Ascending aorta (tissue), 2 donors: ENCODE data around the gene TMEM53. TPM values are rescaled to one million over a fixed set of nuclear protein-coding genes. Genes with fewer than 3 reads are reported as not detected.
"Not testable (repeated sequence)": the region's sequence is repeated elsewhere in the genome, so short reads cannot be mapped to it uniquely, and the experiment has no call there.

ENCODE experiments used
- DNase-seq, 2 donors: peaks; one replicate each; pipeline ENCODE4 v3.0.0-alpha.2; 2019; ENCODE audit warnings: low spot score in 2 of 2
- H3K27ac ChIP-seq, 2 donors: fragments of 200-600 bp; sonication (generic); one replicate each; pipeline ENCODE4 v1.5.1; 2016 to 2017; ENCODE audit warnings: mild to moderate bottlenecking in 1 of 2
- H3K27me3 ChIP-seq: fragments of 200-600 bp; sonication (generic); one replicate; pipeline ENCODE4 v1.5.1; 2017
- H3K36me3 ChIP-seq, 2 donors: fragments of 200-600 bp; sonication (generic); one replicate each; pipeline ENCODE4 v1.5.1; 2016
- H3K4me1 ChIP-seq, 2 donors: fragments of 200-600 bp; sonication (generic); one replicate each; pipeline ENCODE4 v1.5.1; 2016 to 2017; ENCODE audit warnings: mild to moderate bottlenecking in 1 of 2
- H3K4me3 ChIP-seq, 2 donors: fragments of 200-600 bp; sonication (generic); one replicate each; pipeline ENCODE4 v1.5.1; 2016 to 2017; ENCODE audit warnings: mild to moderate bottlenecking in 1 of 2
- H3K9me3 ChIP-seq, 2 donors: fragments of 200-600 bp; sonication (generic); one replicate each; pipeline ENCODE4 v1.5.1; 2016
- CTCF ChIP-seq, 3 experiments: fragments of 200-600 bp in 2 of 3; fragments of 450-650 bp in 1 of 3; sonication (generic) in 2 of 3; IDR thresholded peaks; one replicate each; pipeline ENCODE4 v1.5.1; 2016 to 2019; ENCODE audit warnings: antibody characterized with exemption in 3 of 3, mild to moderate bottlenecking in 1 of 3, moderate library complexity in 1 of 3
- intact Hi-C: fragments of 100-400 bp; cut with DNase I; formaldehyde crosslinking; loops from one replicate; pipeline ENCODE4 v1.15.1; 2023
- total RNA-seq: library from RNA; depleted of rRNA; stranded (reverse); fragments of >200 nt; gene quantifications from one replicate; pipeline ENCODE4 v1.1.0, GENCODE V29; 2016

The TMEM53 gene
- total RNA-seq, 1 donor from 2014 or later: 9.2 TPM

- Histone ChIP-seq H3K27me3 (no peaks in the 10 kb centered on the region), H3K9me3 (no peaks in the 10 kb centered on the region), H3K27ac (no peak overlapping the region), H3K4me1 (no peaks in the 10 kb centered on the region), H3K4me3 (no peak overlapping the region), H3K36me3 (no peaks in the 10 kb centered on the region)
- TF ChIP-seq CTCF (IDR thresholded peaks at IDR 0.05): no peak
- DNase-seq: no peak
- intact Hi-C loops: no loop called here
These were observed 26.9 kb upstream of the TMEM53 start for GRCh38 chr1:44701141-44701573.

GRCh38 chr1:44700573-44700972, 26.3 kb upstream of the TMEM53 start:
- Histone ChIP-seq H3K27me3 (no peaks in the 10 kb centered on the region), H3K36me3 (no peaks in the 10 kb centered on the region), H3K9me3 (no peaks in the 10 kb centered on the region), H3K4me1 (no peaks in the 10 kb centered on the region), H3K27ac (no peak overlapping the region), H3K4me3 (no peak overlapping the region)
- TF ChIP-seq CTCF (IDR thresholded peaks at IDR 0.05): no peak
- no peak for DNase-seq
- intact Hi-C loops: no loop called here

- intact Hi-C loops, H3K9me3 ChIP-seq, H3K4me1 ChIP-seq, H3K27me3 ChIP-seq, DNase-seq, H3K27ac ChIP-seq, H3K4me3 ChIP-seq, H3K36me3 ChIP-seq: not testable (repeated sequence)
These were observed 25.1 kb upstream of the TMEM53 start for GRCh38 chr1:44699375-44699774.

GRCh38 chr1:44698138-44698537, 23.9 kb upstream of the TMEM53 start:
- DNase-seq: no peak
- Histone ChIP-seq H3K36me3 (no peaks in the 10 kb centered on the region), H3K27me3 (no peaks in the 10 kb centered on the region), H3K4me3 (no peak overlapping the region), H3K27ac (no peak overlapping the region), H3K9me3 (no peaks in the 10 kb centered on the region), H3K4me1 (no peaks in the 10 kb centered on the region)
- intact Hi-C loops: no loop called here
- TF ChIP-seq CTCF (IDR thresholded peaks at IDR 0.05): no peak

- Histone ChIP-seq H3K36me3 (no peaks in the 10 kb centered on the region), H3K27ac (no peak overlapping the region), H3K9me3 (no peaks in the 10 kb centered on the region), H3K27me3 (no peaks in the 10 kb centered on the region), H3K4me3 (no peak overlapping the region), H3K4me1 (no peaks in the 10 kb centered on the region)
- TF ChIP-seq CTCF (IDR thresholded peaks at IDR 0.05): no peak
- intact Hi-C loops: no loop called here
- DNase-seq: no peak
These were observed 22.6 kb upstream of the TMEM53 start for GRCh38 chr1:44696789-44697345.

- no peaks in the 10 kb centered on the region for H3K36me3 ChIP-seq
- intact Hi-C loops: no loop called here
These were observed 21.8 kb upstream of the TMEM53 start for GRCh38 chr1:44696101-44696500.

More at GRCh38 chr1:44696101-44696500, 21.8 kb upstream of the TMEM53 start:
- no peak overlapping the region for H3K4me3 ChIP-seq
- no peaks in the 10 kb centered on the region for H3K4me1 ChIP-seq
- no peak for TF ChIP-seq CTCF (IDR thresholded peaks at IDR 0.05)
- H3K27ac ChIP-seq: no peak overlapping the region
- H3K9me3 ChIP-seq: no peaks in the 10 kb centered on the region
- no peaks in the 10 kb centered on the region for H3K27me3 ChIP-seq
- no peak for DNase-seq
